ENCODE data around the gene SNX8.

SNX8 gene

GRCh38 chr7:2258661-2259365 lies 55.4 kb downstream of the SNX8 start:
- DNase-seq, result no peak

- DNase-seq, result no peak
Measured at GRCh38 chr7:2257651-2258050, 56.6 kb downstream of the SNX8 start.

GRCh38 chr7:2257046-2257551 lies 57.1 kb downstream of the SNX8 start:
- no peak for DNase-seq

GRCh38 chr7:2256306-2257045 lies 57.8 kb downstream of the SNX8 start:
- no peak for DNase-seq

DNA sequence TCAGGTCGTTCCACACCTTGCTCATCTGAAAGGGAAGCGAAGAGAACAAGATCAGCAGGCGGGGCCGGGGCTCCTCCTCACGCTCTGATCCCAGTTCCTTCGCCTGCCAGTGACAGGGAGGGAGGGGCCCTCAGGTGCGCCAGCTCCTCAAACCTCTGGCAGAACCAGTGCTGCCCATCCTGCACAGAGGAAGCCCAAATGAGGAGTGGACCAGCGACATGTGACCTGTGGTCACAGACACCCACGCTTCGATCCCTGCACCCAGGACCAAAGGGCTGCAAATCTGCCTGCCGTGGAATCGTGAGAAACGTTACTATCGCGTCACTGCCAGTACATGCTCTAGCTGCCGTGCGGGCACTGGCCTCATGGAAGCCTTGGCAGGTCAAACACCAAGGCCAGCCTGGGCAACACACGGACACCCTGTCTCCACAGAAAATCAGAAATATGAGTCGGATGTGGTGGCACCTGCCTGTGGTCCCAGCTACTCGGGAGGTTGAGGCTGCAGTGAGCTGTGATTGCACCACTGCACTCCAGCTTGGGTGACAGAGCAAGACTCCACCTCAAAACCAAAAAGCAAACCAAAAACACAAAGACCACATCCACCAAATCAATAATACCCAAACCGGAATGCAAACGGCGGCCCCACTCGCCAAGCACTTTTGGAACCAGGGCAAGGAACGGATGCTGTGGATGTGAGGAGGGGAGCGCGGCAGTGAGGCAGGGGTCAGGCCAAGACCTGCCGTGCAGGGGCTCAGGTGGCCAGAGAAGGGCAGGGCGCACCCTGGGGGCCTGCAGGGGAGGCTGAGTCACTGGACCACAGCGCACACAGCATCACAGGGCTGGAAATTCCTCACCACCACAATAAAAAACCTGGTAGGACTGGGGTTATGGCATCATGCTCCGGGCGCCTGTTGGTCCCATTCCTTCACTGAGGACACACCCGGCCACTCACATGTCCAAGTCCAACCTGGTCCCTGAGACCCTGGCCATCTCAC lies 58.8 kb downstream of the SNX8 start:
- DNase-seq, result no peak

- DNase-seq, result no peak
Measured at GRCh38 chr7:2254429-2255144, 59.7 kb downstream of the SNX8 start.

GRCh38 chr7:2253525-2254244 lies 60.6 kb downstream of the SNX8 start:
- no peak for DNase-seq

GRCh38 chr7:2253021-2253420 lies 61.2 kb downstream of the SNX8 start:
- DNase-seq, result no peak

DNA sequence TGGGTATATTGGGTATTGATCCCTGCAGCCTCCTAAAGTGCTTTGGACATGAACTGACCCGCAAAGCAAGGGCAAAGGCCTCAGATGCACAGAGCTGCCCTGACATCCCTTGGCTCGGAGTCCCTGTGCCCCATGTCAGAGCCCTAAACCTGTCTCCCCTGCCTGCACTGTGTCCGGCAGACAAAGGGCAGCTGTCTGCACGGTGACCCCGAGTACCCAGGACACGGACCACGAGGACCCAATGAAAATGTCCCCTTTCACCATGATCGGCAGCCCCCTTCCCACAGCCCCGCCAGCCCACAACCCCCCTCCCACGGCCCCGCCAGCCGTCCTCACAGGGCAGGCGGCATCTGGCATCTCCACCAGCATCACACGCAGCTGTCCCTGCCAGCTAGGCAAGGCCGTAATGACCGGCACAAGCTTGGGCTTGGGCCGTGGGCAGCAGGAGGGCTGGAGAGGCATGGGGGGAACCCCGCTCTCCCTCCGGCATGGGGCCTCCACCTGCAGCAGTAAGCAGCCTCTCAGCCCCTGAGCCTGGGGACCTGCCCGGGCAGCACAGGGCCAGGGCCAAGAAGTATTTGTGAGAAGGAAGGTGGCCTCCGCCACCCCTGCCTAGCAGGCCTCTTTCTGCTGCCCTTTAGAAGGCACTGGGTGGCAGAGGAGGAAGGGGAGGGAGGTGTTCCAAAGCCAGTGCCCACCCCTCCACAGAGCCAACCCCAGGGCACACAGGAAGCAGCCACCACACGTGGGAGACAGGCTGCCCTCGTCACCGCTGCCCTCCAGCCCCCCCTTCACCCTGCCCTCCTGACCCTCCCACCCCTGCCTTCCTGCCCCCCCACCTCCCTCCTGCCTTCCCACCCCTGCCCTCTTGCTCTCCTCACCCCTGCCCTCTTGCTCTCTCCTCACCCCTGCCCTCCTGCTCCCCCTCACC lies 62.1 kb downstream of the SNX8 start:
- no peak for DNase-seq

DNA sequence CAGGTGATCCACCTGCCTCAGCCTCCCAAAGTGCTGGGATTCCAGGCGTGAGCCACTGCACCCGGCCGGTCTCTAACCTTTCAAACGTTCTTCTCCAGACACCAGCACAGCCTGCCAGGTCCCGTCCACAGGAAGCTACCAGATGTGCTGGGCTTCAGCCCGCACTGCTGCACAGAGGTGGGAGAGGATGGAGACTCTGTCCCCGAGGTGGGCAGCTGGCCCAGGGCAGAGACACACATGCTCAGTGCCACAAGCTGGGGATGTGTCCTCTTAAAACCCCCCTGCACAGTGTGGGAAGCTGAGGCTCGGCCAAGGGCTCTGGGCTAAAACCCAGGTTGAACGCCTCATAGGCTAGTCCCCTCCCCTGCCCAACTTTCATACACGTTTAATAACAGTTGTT lies 62.9 kb downstream of the SNX8 start:
- DNase-seq, result no peak

GRCh38 chr7:2249744-2250323 lies 64.4 kb downstream of the SNX8 start:
- DNase-seq, result no peak

- no peak for DNase-seq
Measured at GRCh38 chr7:2248984-2249694, 65.1 kb downstream of the SNX8 start.

GRCh38 chr7:2247141-2247995 lies 66.9 kb downstream of the SNX8 start:
- DNase-seq, result no peak

- DNase-seq, result no peak
Measured at GRCh38 chr7:2245883-2246675, 68.2 kb downstream of the SNX8 start.

GRCh38 chr7:2244404-2244995 lies 69.7 kb downstream of the SNX8 start:
- DNase-seq, result no peak

GRCh38 chr7:2243458-2243857 lies 70.8 kb downstream of the SNX8 start:
- no peak for DNase-seq

Data from activated CD8-positive, alpha-beta memory T cell treated with anti-CD3 and anti-CD28 coated beads, Interleukin-2, amount 50 U/mL, for 4 hours (primary cell).